ENCODE measurements around the gene TBC1D19. TPM values are rescaled to one million over a fixed set of nuclear protein-coding genes. Genes with fewer than 3 reads are reported as not detected.
A peak's percentile ranks its signal among the peaks of the same experiment; 100 is the strongest.

Gene TBC1D19
- total RNA-seq, 1 donor from 2014 or later: 41.8 TPM

DNA sequence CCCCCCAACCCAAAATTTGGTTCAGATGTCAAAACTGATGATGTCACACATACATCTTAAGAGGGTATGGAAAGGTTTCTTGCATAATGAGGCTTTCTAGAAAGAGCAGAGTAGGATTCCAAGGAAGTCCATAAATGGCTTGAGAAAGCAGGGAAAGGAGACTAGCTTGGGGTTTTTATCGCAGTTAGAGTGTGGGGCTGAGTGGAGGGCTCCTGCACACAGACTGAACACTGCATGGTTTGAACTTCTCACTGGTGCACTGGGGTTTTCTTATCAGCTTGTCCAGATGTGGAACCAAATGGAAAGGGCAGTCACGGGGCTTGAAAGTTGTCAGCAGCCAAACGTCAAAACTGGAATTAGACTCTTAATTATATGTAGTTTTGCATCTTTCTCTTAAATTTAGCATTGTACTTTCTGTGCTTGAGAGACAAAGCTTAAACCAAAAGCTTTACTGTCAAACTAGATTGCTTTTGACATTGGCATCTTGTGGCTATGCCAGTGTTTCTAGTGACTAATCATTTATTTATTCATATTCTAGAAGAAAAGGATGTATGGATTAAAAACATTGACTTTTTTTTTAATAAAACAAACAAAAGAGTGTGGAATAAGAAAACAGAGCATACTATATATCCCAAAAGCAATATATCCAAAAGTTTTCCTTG, 198.4 kb downstream of the TBC1D19 start:
- Histone ChIP-seq H3K27me3 (ENCODE audit: control insufficient read depth in 3 of 3, insufficient read depth in 3 of 3, low read length in 3 of 3) (no peaks in the 10 kb centered on the region), H3K9me3 (ENCODE audit: control insufficient read depth in 3 of 3, low read length in 3 of 3) (no peaks in the 10 kb centered on the region), H3K36me3 (ENCODE audit: control insufficient read depth in 3 of 3, insufficient read depth in 3 of 3, low read length in 3 of 3) (no peaks in the 10 kb centered on the region), H3K27ac (ENCODE audit: low read depth, low read length) (no peak overlapping the region), H3K4me3 (ENCODE audit: low read length in 3 of 3) (no peak overlapping the region), H3K4me1 (ENCODE audit: control insufficient read depth in 3 of 3, insufficient read depth in 3 of 3, low read length in 3 of 3) (peaks cover under 1 to 4% (median 4%) of the 10 kb centered on the region in 3 donors), H3K9ac (ENCODE audit: low read depth in 1 of 3, low read length in 3 of 3) (no peak overlapping the region)

DNA sequence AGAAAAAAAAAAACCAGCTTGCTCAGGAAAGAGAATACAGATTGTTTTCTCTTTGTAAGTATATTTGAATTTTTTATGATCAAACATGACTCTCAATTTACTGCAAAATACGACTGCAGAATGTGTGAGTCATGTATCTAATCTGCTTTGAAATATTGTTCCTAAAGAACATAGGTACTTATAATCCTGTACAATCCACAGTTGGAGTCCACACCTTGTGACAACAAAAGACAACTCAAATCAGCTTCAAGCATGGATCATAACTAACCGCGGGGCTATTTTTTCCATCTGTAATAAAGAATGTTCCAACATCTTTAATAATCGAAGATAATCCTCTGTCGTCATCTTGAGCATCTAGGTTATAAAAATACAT, 198.9 kb downstream of the TBC1D19 start:
- Histone ChIP-seq H3K4me1 (ENCODE audit: control insufficient read depth in 3 of 3, insufficient read depth in 3 of 3, low read length in 3 of 3) (peaks cover 6 to 9% (median 9%) of the 10 kb centered on the region in 3 donors), H3K4me3 (ENCODE audit: low read length in 3 of 3) (no peak overlapping the region), H3K27me3 (ENCODE audit: control insufficient read depth in 3 of 3, insufficient read depth in 3 of 3, low read length in 3 of 3) (no peaks in the 10 kb centered on the region), H3K9ac (ENCODE audit: low read depth in 1 of 3, low read length in 3 of 3) (no peak overlapping the region), H3K9me3 (ENCODE audit: control insufficient read depth in 3 of 3, low read length in 3 of 3) (no peaks in the 10 kb centered on the region), H3K36me3 (ENCODE audit: control insufficient read depth in 3 of 3, insufficient read depth in 3 of 3, low read length in 3 of 3) (no peaks in the 10 kb centered on the region), H3K27ac (ENCODE audit: low read depth, low read length) (no peak overlapping the region)

DNA sequence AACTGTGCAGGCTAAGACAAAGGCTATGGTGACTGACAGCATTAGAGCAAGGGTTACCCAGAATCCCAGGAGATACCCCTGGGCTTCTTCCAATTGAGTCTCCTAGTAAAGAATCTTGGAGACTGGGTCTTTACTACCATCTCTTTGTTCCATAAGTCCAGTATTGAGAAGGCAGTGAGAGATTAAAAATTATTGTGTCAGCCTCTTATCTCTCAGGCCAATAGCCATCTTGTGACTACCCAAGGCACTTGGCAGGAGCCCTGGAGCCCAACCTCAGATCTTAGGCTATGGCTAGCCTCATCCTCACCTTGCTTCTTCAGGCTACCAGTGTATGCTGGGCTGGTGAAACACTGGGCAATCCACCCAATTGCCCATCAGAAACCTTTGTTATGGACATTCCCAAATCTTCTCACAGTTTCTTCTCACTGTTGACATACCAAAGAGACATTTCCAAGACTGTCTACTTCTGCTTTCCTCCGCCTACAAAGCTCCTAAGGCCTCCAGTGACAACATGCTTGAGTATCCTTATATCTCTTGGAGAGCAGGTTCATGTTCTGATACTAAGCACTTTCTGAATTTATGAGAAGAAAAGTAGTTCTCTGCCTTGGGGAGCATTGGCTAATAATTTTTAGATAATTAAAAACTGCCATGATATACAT, 200.5 kb downstream of the TBC1D19 start:
- no peak overlapping the region for H3K9ac ChIP-seq (ENCODE audit: low read depth in 1 of 3, low read length in 3 of 3)
- no peaks in the 10 kb centered on the region for H3K36me3 ChIP-seq (ENCODE audit: control insufficient read depth in 3 of 3, insufficient read depth in 3 of 3, low read length in 3 of 3)
- no peaks in the 10 kb centered on the region for H3K9me3 ChIP-seq (ENCODE audit: control insufficient read depth in 3 of 3, low read length in 3 of 3)
- no peaks in the 10 kb centered on the region for H3K27me3 ChIP-seq (ENCODE audit: control insufficient read depth in 3 of 3, insufficient read depth in 3 of 3, low read length in 3 of 3)
- no peak overlapping the region for H3K4me3 ChIP-seq (ENCODE audit: low read length in 3 of 3)
- no peak overlapping the region for H3K27ac ChIP-seq (ENCODE audit: low read depth, low read length)
- H3K4me1 ChIP-seq (ENCODE audit: control insufficient read depth in 3 of 3, insufficient read depth in 3 of 3, low read length in 3 of 3): peaks cover 13 to 20% (median 16%) of the 10 kb centered on the region in 3 donors

DNA sequence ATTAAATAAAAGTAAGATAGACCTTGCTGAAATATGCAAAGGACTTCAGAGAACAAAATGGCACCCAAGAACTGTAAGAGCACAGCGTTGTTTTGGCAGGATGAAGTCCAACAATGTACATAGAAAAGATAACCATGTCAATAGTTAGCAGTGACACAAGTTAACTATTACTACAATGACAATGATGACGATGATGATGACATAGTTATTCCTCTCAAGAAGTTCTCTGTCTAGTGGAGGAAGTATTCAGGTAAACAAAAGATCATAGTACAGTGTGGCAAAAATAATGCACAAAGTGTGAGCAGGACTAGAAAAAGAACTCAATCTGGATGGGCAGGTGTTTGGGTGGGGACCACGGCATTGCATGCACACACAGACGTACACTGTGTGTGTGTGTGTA, 201.4 kb downstream of the TBC1D19 start:
- H3K4me1 ChIP-seq (ENCODE audit: control insufficient read depth in 3 of 3, insufficient read depth in 3 of 3, low read length in 3 of 3): peaks cover 13 to 20% (median 16%) of the 10 kb centered on the region in 3 donors
- no peak overlapping the region for H3K27ac ChIP-seq (ENCODE audit: low read depth, low read length)
- H3K27me3 ChIP-seq (ENCODE audit: control insufficient read depth in 3 of 3, insufficient read depth in 3 of 3, low read length in 3 of 3): no peaks in the 10 kb centered on the region
- H3K9me3 ChIP-seq (ENCODE audit: control insufficient read depth in 3 of 3, low read length in 3 of 3): no peaks in the 10 kb centered on the region
- no peaks in the 10 kb centered on the region for H3K36me3 ChIP-seq (ENCODE audit: control insufficient read depth in 3 of 3, insufficient read depth in 3 of 3, low read length in 3 of 3)
- H3K9ac ChIP-seq (ENCODE audit: low read depth in 1 of 3, low read length in 3 of 3): no peak overlapping the region
- no peak overlapping the region for H3K4me3 ChIP-seq (ENCODE audit: low read length in 3 of 3)

DNA sequence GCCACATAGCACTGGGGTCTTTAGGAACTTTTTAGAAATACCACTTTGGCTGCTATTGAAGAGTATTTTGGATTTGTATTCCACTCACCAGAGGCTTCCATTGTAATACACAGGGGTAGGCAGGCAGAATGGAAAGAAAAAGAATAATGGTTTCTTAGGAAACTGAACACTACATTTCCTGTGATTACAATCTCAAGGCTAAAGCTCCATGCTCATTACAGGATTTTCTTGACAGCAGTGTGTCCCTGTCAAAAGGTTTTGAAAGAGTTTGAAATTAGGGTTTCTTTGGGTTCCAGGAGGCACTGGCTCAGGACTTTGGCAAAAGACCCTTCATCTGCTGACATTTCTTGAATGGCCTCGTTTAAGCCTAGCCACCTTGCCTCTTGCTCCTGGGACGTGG, 201.9 kb downstream of the TBC1D19 start:
- H3K36me3 ChIP-seq (ENCODE audit: control insufficient read depth in 3 of 3, insufficient read depth in 3 of 3, low read length in 3 of 3): no peaks in the 10 kb centered on the region
- H3K27me3 ChIP-seq (ENCODE audit: control insufficient read depth in 3 of 3, insufficient read depth in 3 of 3, low read length in 3 of 3): no peaks in the 10 kb centered on the region
- H3K9ac ChIP-seq (ENCODE audit: low read depth in 1 of 3, low read length in 3 of 3): no peak overlapping the region
- peaks cover 13 to 21% (median 16%) of the 10 kb centered on the region in 3 donors for H3K4me1 ChIP-seq (ENCODE audit: control insufficient read depth in 3 of 3, insufficient read depth in 3 of 3, low read length in 3 of 3)
- no peaks in the 10 kb centered on the region for H3K9me3 ChIP-seq (ENCODE audit: control insufficient read depth in 3 of 3, low read length in 3 of 3)
- H3K4me3 ChIP-seq (ENCODE audit: low read length in 3 of 3): no peak overlapping the region
- no peak overlapping the region for H3K27ac ChIP-seq (ENCODE audit: low read depth, low read length)

DNA sequence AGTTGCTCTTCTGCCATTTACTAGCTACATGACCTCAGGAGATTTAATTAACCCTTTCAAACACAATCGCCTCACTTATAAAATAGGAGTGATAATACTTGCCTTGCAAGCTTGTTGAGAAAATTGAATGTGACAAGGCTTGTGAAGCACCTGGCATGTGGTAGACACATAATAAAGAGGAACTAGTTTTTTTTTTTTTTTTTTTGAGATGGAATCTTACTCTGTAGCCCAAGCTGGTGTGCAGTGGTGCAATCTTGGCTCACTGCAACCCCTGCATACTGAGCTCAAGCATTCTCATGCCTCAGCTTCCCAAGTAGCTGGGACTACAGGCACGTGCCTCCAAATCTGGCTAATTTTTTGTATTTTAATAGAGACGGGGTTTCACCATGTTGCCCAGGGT, 203.0 kb downstream of the TBC1D19 start:
- no peak overlapping the region for H3K9ac ChIP-seq (ENCODE audit: low read depth in 1 of 3, low read length in 3 of 3)
- H3K4me1 ChIP-seq (ENCODE audit: control insufficient read depth in 3 of 3, insufficient read depth in 3 of 3, low read length in 3 of 3): peaks cover 20 to 28% (median 26%) of the 10 kb centered on the region in 3 donors
- H3K4me3 ChIP-seq (ENCODE audit: low read length in 3 of 3): no peak overlapping the region
- no peaks in the 10 kb centered on the region for H3K9me3 ChIP-seq (ENCODE audit: control insufficient read depth in 3 of 3, low read length in 3 of 3)
- no peaks in the 10 kb centered on the region for H3K27me3 ChIP-seq (ENCODE audit: control insufficient read depth in 3 of 3, insufficient read depth in 3 of 3, low read length in 3 of 3)
- peak overlapping the region; percentile 78 for H3K27ac ChIP-seq (ENCODE audit: low read depth, low read length)
- no peaks in the 10 kb centered on the region for H3K36me3 ChIP-seq (ENCODE audit: control insufficient read depth in 3 of 3, insufficient read depth in 3 of 3, low read length in 3 of 3)

DNA sequence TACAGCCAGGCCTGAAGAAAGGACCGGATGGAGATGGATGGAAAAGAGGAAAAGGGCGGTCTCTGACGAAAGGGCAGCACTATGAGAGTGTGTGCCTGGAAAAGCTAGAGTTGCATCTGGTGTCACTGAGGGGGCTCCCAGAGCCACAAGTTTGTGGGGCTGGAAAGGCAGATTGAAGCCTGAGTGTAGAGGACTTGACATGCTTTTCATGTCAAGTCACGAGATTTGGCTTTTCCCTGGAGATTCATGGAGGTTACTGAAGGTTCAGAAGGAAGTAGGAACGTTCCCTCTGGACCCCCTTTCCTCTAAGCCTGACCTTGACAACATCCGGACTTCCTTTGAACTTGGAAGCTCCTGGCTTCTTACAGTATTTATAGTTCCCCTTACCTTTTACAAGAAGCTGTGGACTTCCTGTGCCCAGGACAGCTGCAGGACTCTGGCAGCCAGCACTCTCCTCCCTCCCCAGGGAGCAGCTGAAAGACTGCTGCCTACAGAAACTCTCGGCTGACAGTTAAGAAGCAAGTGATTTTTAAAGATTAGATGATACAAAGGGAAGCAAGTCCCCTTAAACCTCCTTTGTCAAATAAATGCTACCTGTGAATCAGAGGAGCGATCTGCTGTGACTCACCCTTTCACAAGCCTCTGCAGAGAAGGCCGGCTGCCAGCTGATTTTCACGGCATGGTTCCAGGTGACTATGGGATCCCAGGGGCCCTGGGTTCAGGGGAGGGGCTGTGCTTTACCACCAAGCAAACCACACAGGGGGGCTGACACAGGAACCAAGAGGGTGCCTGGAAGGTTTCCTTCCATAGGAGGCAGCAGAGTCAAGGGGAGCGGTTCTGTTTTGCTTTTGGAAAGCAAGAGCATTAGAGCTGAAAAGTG, 203.8 kb downstream of the TBC1D19 start:
- Histone ChIP-seq H3K27me3 (ENCODE audit: control insufficient read depth in 3 of 3, insufficient read depth in 3 of 3, low read length in 3 of 3) (no peaks in the 10 kb centered on the region), H3K9ac (ENCODE audit: low read depth in 1 of 3, low read length in 3 of 3) (peak overlapping the region; percentile 59 to 76 (median 62)), H3K4me1 (ENCODE audit: control insufficient read depth in 3 of 3, insufficient read depth in 3 of 3, low read length in 3 of 3) (peaks cover 20 to 28% (median 26%) of the 10 kb centered on the region in 3 donors), H3K4me3 (ENCODE audit: low read length in 3 of 3) (peak overlapping the region; percentile 54 to 61 (median 60)), H3K27ac (ENCODE audit: low read depth, low read length) (peak overlapping the region; percentile 78), H3K9me3 (ENCODE audit: control insufficient read depth in 3 of 3, low read length in 3 of 3) (no peaks in the 10 kb centered on the region), H3K36me3 (ENCODE audit: control insufficient read depth in 3 of 3, insufficient read depth in 3 of 3, low read length in 3 of 3) (no peaks in the 10 kb centered on the region)

DNA sequence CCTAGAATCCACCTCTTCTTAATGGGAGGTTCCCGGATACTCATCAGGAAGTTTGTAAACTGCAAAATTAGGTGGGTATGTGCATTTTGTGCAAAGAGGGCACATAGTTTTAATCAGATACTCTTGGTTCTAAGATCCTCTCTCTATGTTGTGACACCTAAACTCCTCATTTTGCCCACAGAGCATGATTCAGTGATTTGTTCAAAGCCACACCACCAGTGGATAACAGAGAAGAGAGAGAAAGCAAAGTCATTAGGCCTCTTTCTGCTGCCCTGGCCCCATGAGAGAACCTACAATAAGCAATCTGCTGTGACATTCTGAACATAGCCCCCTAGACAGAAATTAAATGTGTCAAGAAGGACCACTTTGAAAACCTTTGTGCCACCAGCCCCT, 204.5 kb downstream of the TBC1D19 start:
- Histone ChIP-seq H3K36me3 (ENCODE audit: control insufficient read depth in 3 of 3, insufficient read depth in 3 of 3, low read length in 3 of 3) (no peaks in the 10 kb centered on the region), H3K4me3 (ENCODE audit: low read length in 3 of 3) (peak overlapping the region; percentile 54 to 61 (median 60)), H3K9me3 (ENCODE audit: control insufficient read depth in 3 of 3, low read length in 3 of 3) (no peaks in the 10 kb centered on the region), H3K9ac (ENCODE audit: low read depth in 1 of 3, low read length in 3 of 3) (peak overlapping the region; percentile 59 to 76 (median 62)), H3K4me1 (ENCODE audit: control insufficient read depth in 3 of 3, insufficient read depth in 3 of 3, low read length in 3 of 3) (peaks cover 20 to 28% (median 26%) of the 10 kb centered on the region in 3 donors), H3K27ac (ENCODE audit: low read depth, low read length) (peak overlapping the region; percentile 78), H3K27me3 (ENCODE audit: control insufficient read depth in 3 of 3, insufficient read depth in 3 of 3, low read length in 3 of 3) (no peaks in the 10 kb centered on the region)

DNA sequence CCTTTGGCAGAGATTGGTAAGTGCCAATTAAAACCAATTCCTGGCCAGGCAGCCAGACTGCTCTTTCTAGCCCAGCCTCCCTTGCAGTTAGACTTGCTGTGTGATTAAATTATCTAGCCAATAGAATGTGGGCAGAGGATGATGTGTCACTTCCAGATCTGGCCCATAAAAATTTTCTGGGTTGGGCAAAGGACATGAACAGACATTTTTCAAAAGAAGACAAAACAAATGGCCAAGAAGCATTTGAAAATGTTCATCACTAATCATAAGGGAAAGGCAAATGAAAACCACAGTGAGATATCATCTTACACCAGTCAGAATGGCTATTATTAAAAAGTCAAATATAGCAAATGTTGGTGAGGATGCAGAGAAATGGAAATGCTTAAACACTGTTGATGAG, 205.3 kb downstream of the TBC1D19 start:
- peak overlapping the region in 1 of 3 donors; percentile 54 for H3K4me3 ChIP-seq (ENCODE audit: low read length in 3 of 3)
- H3K9ac ChIP-seq (ENCODE audit: low read depth in 1 of 3, low read length in 3 of 3): no peak overlapping the region
- H3K4me1 ChIP-seq (ENCODE audit: control insufficient read depth in 3 of 3, insufficient read depth in 3 of 3, low read length in 3 of 3): peaks cover 20 to 28% (median 26%) of the 10 kb centered on the region in 3 donors
- no peaks in the 10 kb centered on the region for H3K36me3 ChIP-seq (ENCODE audit: control insufficient read depth in 3 of 3, insufficient read depth in 3 of 3, low read length in 3 of 3)
- H3K9me3 ChIP-seq (ENCODE audit: control insufficient read depth in 3 of 3, low read length in 3 of 3): no peaks in the 10 kb centered on the region
- no peaks in the 10 kb centered on the region for H3K27me3 ChIP-seq (ENCODE audit: control insufficient read depth in 3 of 3, insufficient read depth in 3 of 3, low read length in 3 of 3)
- H3K27ac ChIP-seq (ENCODE audit: low read depth, low read length): no peak overlapping the region

Data from skeletal muscle tissue (tissue), 4 donors.